Ecto neural progenitor cell (in vitro differentiated cells): Measurements from ENCODE around the gene TOMM70.
A peak's percentile ranks its signal among the peaks of the same experiment; 100 is the strongest.
"Not testable (repeated sequence)": the region's sequence is repeated elsewhere in the genome, so short reads cannot be mapped to it uniquely, and the experiment has no call there.

Experiments
- DNase-seq: peaks from one replicate; pipeline ENCODE4 v3.0.0-alpha.2; 2018; ENCODE audit warnings: low spot score

The TOMM70 gene

GRCh38 chr3:100364421-100364820, 36.5 kb downstream of the TOMM70 start:
- no peak for DNase-seq

- no peak for DNase-seq
These were observed 39.0 kb downstream of the TOMM70 start for GRCh38 chr3:100361897-100362296.

- DNase-seq, result no peak
These were observed 40.0 kb downstream of the TOMM70 start for GRCh38 chr3:100360757-100361496.

- DNase-seq, result no peak
These were observed 41.9 kb downstream of the TOMM70 start for GRCh38 chr3:100359035-100359434.

- DNase-seq, result no peak
These were observed 42.5 kb downstream of the TOMM70 start for GRCh38 chr3:100358413-100358812.

- no peak for DNase-seq
These were observed 46.0 kb downstream of the TOMM70 start for GRCh38 chr3:100354850-100355249.

- no peak for DNase-seq
These were observed 48.3 kb downstream of the TOMM70 start for GRCh38 chr3:100352296-100353231.

GRCh38 chr3:100351770-100352169, 49.1 kb downstream of the TOMM70 start:
- not testable (repeated sequence) for DNase-seq

GRCh38 chr3:100348727-100349126, 52.2 kb downstream of the TOMM70 start:
- no peak for DNase-seq

GRCh38 chr3:100340527-100340926, 60.4 kb downstream of the TOMM70 start:
- no peak for DNase-seq

GRCh38 chr3:100339786-100340185, 61.1 kb downstream of the TOMM70 start:
- DNase-seq, result no peak

GRCh38 chr3:100338911-100339310, 62.0 kb downstream of the TOMM70 start:
- no peak for DNase-seq

- DNase-seq, result not testable (repeated sequence)
These were observed 64.7 kb downstream of the TOMM70 start for GRCh38 chr3:100336229-100336628.

GRCh38 chr3:100335434-100335833, 65.5 kb downstream of the TOMM70 start:
- DNase-seq, result no peak

GRCh38 chr3:100334488-100335351, 66.2 kb downstream of the TOMM70 start, which contains the start of gene NIT2:
Gene NIT2, plus strand, starts transcription at chr3:100334757. Its CDS starts 35 bp downstream, at chr3:100334792.
- DNase-seq, result peak; percentile 93

- no peak for DNase-seq
These were observed 66.9 kb downstream of the TOMM70 start for GRCh38 chr3:100333970-100334487.

GRCh38 chr3:100333051-100333450, 67.8 kb downstream of the TOMM70 start:
- DNase-seq, result no peak

GRCh38 chr3:100331660-100332059, 69.2 kb downstream of the TOMM70 start:
- DNase-seq, result no peak

- no peak for DNase-seq
These were observed 70.2 kb downstream of the TOMM70 start for GRCh38 chr3:100330651-100331050.

- DNase-seq, result no peak
These were observed 70.9 kb downstream of the TOMM70 start for GRCh38 chr3:100329800-100330489.

GRCh38 chr3:100327377-100327776, 73.5 kb downstream of the TOMM70 start:
- DNase-seq, result not testable (repeated sequence)
